Spinal cord (tissue), 10 donors: ENCODE results near the gene INPP4B. TPM values are rescaled to one million over a fixed set of nuclear protein-coding genes. Genes with fewer than 3 reads are reported as not detected.

ENCODE experiments used
- DNase-seq, 6 donors: peaks; one replicate each; pipeline versions ENCODE4 v3.0.0 to v3.0.0-alpha.2; 2013 to 2015; ENCODE audit warnings: low spot score in 6 of 6, low read depth in 4 of 6
- H3K27ac ChIP-seq: one replicate; pipeline ENCODE4 v1.5.1; 2013; ENCODE audit warnings: low read depth, low read length, control low read depth
- H3K27me3 ChIP-seq: one replicate; pipeline ENCODE4 v1.6.1; 2013; ENCODE audit warnings: low read length; ENCODE audit not compliant: control insufficient read depth, insufficient read depth
- H3K36me3 ChIP-seq: one replicate; pipeline ENCODE4 v1.6.1; 2013; ENCODE audit warnings: low read length; ENCODE audit not compliant: control insufficient read depth, insufficient read depth
- H3K4me1 ChIP-seq: one replicate; pipeline ENCODE4 v1.6.1; 2013; ENCODE audit warnings: low read length; ENCODE audit not compliant: control insufficient read depth, insufficient read depth
- H3K4me3 ChIP-seq: one replicate; pipeline ENCODE4 v1.5.1; 2013; ENCODE audit warnings: low read depth, low read length, control low read depth
- H3K9me3 ChIP-seq: one replicate; pipeline ENCODE4 v1.6.1; 2013; ENCODE audit warnings: low read length; ENCODE audit not compliant: control insufficient read depth, insufficient read depth
- WGBS: methylation state at CpG from one replicate; pipeline ENCODE4 v1.1.5; 2013; ENCODE audit warnings: missing lambda C conversion rate; ENCODE audit not compliant: insufficient coverage; 5-methylcytosine and 5-hydroxymethylcytosine counted together
- long read RNA-seq, 4 donors: transcript quantifications; one replicate each; lab custom pipeline, GENCODE V29; 2026
- polyA plus RNA-seq, 2 donors: library from polyadenylated mRNA; unstranded; fragments of 120-200 nt; gene quantifications; one replicate each; pipeline ENCODE4 v1.2.1, GENCODE V29; 2013; ENCODE audit not compliant: insufficient read length in 2 of 2
- total RNA-seq, 2 donors: library from RNA; depleted of rRNA in 1 of 2; stranded (reverse); fragments of 120-200 nt in 1 of 2; fragments of >200 nt in 1 of 2; gene quantifications; one replicate each; pipeline versions ENCODE4 v1.2.3 to v1.2.4, GENCODE V29; 2013 to 2014
- donor health status: healthy.

The INPP4B gene
- total RNA-seq, result 10 to 100 TPM; 20.7 to 29.4 TPM
- 1 to 10 TPM; 5.7 to 8.4 TPM for polyA plus RNA-seq
- long read RNA-seq, donor 1, result 0 reads
- long read RNA-seq, donor 2, result 0 reads
- long read RNA-seq, donor 3, result 0 reads
- long read RNA-seq, donor 4, result 0 reads

DNA sequence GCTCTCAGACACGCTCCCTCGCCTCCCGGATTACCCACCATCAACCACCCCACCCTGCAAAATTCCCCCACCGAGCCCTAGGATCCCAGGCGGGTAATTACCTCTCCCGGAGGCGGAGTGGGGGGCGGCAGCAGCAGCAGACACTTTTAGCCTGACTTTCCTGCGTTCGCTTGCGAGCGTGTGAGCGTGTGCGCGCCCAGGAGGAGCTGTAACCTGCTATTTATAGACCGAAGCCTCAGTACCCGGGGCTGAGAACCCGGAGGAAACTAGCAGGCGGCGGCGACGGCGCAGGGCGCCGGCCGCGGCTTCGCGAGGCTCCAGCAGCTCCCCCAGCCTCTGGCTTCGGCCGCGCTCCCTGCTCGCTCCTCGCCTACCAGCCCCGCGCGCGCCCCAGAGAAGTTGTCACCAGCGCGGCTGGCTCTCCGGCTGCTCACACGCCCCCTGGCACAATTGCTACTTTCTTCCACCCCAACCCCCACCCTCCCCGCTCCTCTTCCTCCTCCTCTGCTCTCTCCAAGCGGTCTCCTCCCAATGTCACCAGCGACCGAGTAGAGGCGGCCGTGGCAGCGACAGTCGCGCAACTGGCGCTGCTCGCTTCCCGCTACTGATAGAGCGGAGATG, at the start of gene INPP4B:
Gene INPP4B (minus strand): TSS at position 194 of the 621 bp plus-strand sequence.
- H3K27me3 ChIP-seq, result peaks cover 9% of the 10 kb centered on the region
- peak within 1 kb of the TSS; percentile 42 for H3K27ac ChIP-seq
- peak in 4 of 6 donors; percentile 29 to 82 (median 54) for DNase-seq
- H3K4me3 ChIP-seq, result peak within 1 kb of the TSS; percentile 87
- H3K4me1 ChIP-seq, result peaks cover 23% of the 10 kb centered on the region
- H3K9me3 ChIP-seq, result no peaks in the 10 kb centered on the region
- no peaks in the 10 kb centered on the region for H3K36me3 ChIP-seq
- under 1% methylated on average over 55 of the region's 55 CpGs for WGBS

DNA sequence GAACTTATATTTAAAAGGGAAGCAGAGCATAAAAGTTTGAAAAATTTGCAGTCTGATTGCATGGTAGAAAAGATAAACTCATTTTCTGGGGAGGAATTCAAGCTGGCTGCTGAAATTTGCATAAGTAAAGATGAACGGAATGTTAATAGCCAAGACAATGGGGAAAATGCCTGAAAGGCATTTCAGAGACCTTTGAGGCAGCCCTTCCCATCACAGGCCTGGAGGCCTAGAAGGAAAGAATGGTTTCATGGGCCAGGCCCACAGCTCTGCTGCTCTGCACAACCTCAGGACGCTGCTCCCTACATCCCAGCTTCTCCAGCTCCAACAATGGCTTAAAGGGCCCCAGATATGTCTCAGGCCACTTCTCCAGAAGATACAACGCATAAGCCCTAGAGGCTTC, 46.9 kb upstream of the INPP4B start:
- H3K27me3 ChIP-seq, result no peaks in the 10 kb centered on the region
- WGBS, result 86% methylated on average over 2 of the region's 3 CpGs
- no peak overlapping the region for H3K4me3 ChIP-seq
- no peak overlapping the region for H3K27ac ChIP-seq
- DNase-seq, result no peak
- no peaks in the 10 kb centered on the region for H3K4me1 ChIP-seq
- H3K36me3 ChIP-seq, result no peaks in the 10 kb centered on the region
- H3K9me3 ChIP-seq, result peaks cover 6% of the 10 kb centered on the region

DNA sequence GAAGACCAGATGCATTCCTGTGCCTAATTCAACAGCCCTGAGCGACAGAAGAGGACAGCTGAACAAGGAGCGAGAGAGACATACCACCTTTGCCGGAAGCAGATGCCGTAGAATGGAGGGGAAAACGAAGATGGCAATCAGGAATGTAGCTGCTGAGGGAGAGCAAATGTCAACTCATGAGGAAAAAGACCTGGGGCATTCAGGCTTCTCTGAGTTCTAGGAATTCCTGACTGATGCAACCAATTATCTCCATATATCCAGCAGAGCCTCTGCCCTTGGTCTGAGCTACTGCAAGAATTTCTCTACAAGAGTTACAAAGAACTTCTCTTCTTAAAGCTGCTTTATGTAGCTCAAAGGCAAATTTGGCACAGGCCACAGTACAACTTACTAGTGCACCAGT, 40.5 kb upstream of the INPP4B start:
- DNase-seq, result no peak
- Histone ChIP-seq H3K27me3 (no peaks in the 10 kb centered on the region), H3K4me1 (no peaks in the 10 kb centered on the region), H3K9me3 (no peaks in the 10 kb centered on the region), H3K4me3 (no peak overlapping the region), H3K36me3 (no peaks in the 10 kb centered on the region), H3K27ac (no peak overlapping the region)
- 92% methylated on average over 5 of the region's 5 CpGs for WGBS

DNA sequence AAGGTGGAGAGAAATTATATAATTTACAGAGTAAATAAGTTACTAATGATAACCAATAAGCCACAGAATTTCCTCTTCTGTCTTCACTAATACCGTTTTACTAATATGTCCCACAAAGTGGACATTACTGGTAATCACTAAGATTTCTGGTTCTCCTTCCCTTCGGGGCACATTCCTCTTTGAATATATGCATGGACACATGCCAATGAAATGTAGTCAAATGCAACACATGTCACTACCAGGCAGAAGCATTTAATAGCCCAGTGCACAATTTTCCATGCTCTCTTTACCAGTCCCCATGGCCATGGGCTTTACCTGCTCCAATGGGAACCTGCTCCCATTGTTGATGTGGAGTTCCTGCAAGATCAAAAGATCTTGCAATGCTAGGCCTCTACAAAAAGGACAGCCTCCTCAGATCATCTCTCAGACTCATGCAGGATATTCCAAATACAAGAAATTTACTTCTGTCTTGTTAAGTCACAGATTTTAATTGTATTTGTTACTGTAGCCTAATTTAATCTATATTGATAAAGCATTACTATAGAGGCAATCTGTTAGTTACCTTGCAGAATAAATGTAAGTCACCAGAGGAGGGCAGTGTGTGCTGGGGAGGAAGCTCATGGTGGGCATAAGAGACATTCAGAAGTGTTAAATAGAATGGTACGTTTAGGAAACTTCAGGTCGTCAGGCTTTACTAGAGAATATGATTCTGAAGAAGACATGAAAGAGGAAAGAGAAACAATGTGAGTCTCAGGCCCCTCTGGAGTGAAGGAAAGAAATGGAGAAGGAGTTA, 37.1 kb upstream of the INPP4B start:
- Histone ChIP-seq H3K4me1 (no peaks in the 10 kb centered on the region), H3K9me3 (no peaks in the 10 kb centered on the region), H3K27me3 (no peaks in the 10 kb centered on the region), H3K36me3 (no peaks in the 10 kb centered on the region), H3K27ac (no peak overlapping the region), H3K4me3 (no peak overlapping the region)
- WGBS, result 54% methylated on average over 4 of the region's 4 CpGs
- DNase-seq, result peak in 3 of 6 donors; percentile 9 to 34 (median 17)

DNA sequence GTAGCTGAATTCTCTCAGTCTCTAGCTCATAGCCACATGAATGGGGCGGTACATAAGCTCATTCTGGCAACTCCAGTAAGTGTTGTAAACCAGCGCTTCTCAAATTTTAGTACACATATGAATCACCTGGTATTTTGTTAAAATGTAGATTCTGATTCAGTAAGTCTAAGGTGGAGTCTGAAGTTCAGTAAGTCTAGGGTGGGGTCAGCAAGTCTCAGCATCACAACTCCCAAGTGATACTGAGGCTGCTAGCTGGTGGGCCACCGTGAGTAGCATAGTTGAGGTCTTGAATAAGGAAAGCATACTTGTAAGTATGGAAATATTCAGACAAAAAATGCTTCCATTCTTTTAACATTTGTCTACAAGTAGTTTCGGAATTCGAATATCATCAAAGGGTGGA, 36.1 kb upstream of the INPP4B start:
- Histone ChIP-seq H3K36me3 (no peaks in the 10 kb centered on the region), H3K4me1 (no peaks in the 10 kb centered on the region), H3K27me3 (no peaks in the 10 kb centered on the region), H3K9me3 (no peaks in the 10 kb centered on the region), H3K27ac (no peak overlapping the region), H3K4me3 (no peak overlapping the region)
- no CpG with 5 or more reads among the region's 5 CpGs for WGBS
- no peak for DNase-seq

DNA sequence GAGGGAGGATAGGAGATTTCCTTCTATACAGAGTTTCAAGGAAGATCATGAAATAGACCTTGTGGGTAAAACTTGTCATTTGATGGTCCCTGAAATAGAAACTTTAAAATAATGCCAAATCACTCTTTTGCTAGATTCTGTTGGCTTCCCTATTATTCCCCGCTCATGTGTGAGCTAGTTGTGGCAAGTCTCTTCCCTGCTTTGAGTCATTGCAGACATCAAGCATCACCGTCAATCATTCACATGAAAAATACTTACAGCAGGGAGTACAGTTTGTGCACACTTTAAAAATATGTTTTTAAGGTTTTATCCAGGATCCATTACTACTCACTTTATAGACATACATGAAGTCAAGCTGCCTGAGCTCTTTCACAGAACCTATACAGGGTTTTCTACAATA, 35.2 kb upstream of the INPP4B start:
- no peaks in the 10 kb centered on the region for H3K4me1 ChIP-seq
- H3K9me3 ChIP-seq, result no peaks in the 10 kb centered on the region
- no peak overlapping the region for H3K27ac ChIP-seq
- H3K27me3 ChIP-seq, result no peaks in the 10 kb centered on the region
- H3K36me3 ChIP-seq, result no peaks in the 10 kb centered on the region
- no peak overlapping the region for H3K4me3 ChIP-seq
- no peak for DNase-seq
- WGBS, result no CpG with 5 or more reads among the region's 2 CpGs

DNA sequence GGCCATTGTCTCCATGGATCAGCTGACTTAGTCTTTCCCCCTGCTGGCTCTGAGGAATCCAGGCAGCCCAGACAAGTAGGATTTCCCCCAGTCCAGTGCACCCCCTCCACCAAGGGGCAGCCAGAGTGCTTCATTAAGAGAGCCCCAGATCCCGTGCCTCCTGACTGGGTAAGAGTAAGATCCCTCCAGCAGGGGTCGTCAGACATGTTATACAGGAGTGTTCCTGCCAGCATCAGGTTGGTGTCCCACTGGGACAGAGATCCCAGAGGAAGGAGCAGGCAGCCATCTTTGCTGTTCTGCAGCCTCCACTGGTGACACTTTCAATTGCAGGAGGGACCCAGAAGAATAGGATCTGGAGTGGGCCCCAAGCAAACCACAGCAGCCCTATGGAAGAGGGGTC, 29.0 kb upstream of the INPP4B start:
- H3K4me1 ChIP-seq, result no peaks in the 10 kb centered on the region
- 96% methylated on average over 2 of the region's 2 CpGs for WGBS
- H3K27ac ChIP-seq, result no peak overlapping the region
- H3K9me3 ChIP-seq, result no peaks in the 10 kb centered on the region
- H3K27me3 ChIP-seq, result no peaks in the 10 kb centered on the region
- no peaks in the 10 kb centered on the region for H3K36me3 ChIP-seq
- no peak for DNase-seq
- no peak overlapping the region for H3K4me3 ChIP-seq

DNA sequence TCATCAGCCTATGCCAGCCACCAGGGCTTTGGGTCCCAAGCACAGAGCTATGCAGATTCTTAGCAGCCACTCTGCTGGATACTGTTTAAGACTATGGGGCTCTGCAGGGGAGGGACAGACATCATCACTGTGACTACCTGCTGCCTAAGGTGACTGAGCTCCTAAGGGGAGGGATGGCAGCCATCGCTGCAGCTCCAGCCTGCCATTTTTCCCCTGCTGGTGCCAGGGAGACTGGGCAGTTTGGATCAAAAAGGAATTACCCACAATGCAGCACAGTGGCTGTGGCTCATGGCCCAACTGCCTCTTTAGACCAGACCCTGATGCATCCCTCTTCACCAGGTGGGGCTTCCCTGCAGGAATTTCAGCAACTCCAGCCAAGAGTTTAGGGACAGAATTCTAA, 28.6 kb upstream of the INPP4B start:
- H3K36me3 ChIP-seq, result no peaks in the 10 kb centered on the region
- H3K27me3 ChIP-seq, result no peaks in the 10 kb centered on the region
- H3K4me3 ChIP-seq, result no peak overlapping the region
- H3K27ac ChIP-seq, result no peak overlapping the region
- H3K4me1 ChIP-seq, result no peaks in the 10 kb centered on the region
- 100% methylated on average over 1 of the region's 1 CpG for WGBS
- no peaks in the 10 kb centered on the region for H3K9me3 ChIP-seq
- DNase-seq, result no peak

DNA sequence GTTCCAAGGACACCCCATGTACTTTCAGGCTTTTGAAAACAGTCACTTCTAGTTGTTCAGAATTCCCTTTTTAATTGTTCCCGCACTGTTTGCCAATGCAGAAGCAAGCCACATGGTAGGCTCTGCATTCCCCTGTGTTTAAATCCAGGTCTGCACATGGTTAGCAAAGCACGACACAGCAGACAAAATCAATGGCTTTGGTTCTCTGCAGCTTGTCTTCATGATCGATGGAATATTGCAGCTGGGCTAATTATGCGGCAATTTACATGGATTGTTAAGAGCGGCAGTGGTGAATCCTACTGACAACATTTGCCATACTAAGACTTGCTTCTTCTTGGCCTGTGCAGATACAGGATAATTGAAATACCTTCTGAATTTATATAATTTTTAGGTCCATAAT, 20.6 kb upstream of the INPP4B start:
- WGBS, result 77% methylated on average over 3 of the region's 5 CpGs

DNA sequence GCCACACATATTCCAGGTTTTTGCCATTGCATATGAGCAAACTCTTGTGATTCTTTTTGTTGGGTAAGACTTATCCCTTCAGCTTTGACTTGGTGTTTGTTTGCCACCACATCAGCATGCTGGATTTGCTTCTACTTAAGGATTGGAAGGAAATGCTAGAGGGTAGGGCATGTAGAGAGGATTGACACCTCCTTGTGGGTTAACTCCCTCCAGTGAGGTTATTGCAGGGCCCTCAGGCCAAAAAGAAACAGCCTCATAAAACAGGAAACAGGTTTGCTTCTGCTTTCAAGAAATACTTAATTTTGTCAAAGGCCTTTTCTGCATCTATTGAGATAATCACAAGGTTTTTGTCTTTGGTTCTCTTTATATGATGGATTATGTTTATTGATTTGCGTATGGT, 15.2 kb upstream of the INPP4B start:
- no peak overlapping the region for H3K27ac ChIP-seq
- H3K27me3 ChIP-seq, result no peaks in the 10 kb centered on the region
- H3K36me3 ChIP-seq, result no peaks in the 10 kb centered on the region
- H3K4me3 ChIP-seq, result no peak overlapping the region
- no peak for DNase-seq
- no peaks in the 10 kb centered on the region for H3K4me1 ChIP-seq
- no CpG with 5 or more reads among the region's 1 CpG for WGBS
- no peaks in the 10 kb centered on the region for H3K9me3 ChIP-seq

More for the DNA sequence above, 20.6 kb upstream of the INPP4B start:
- no peak overlapping the region for H3K27ac ChIP-seq
- H3K4me1 ChIP-seq, result no peaks in the 10 kb centered on the region
- no peak overlapping the region for H3K4me3 ChIP-seq
- no peaks in the 10 kb centered on the region for H3K27me3 ChIP-seq
- H3K36me3 ChIP-seq, result no peaks in the 10 kb centered on the region
- H3K9me3 ChIP-seq, result no peaks in the 10 kb centered on the region
- DNase-seq, result peak in 2 of 6 donors; percentile 9 to 83
